Ovary (tissue), 9 donors: Measurements from ENCODE around the gene SLC31A1. TPM values are rescaled to one million over a fixed set of nuclear protein-coding genes. Genes with fewer than 3 reads are reported as not detected.

Experiments used
- DNase-seq, 5 donors: peaks; one replicate each; pipeline ENCODE4 v3.0.0-alpha.2; 2019 to 2020
- H3K27ac ChIP-seq, 2 donors: fragments of 200-600 bp; one replicate each; pipeline versions ENCODE4 v1.5.1 to v1.8.0; 2019 to 2022
- H3K27me3 ChIP-seq: fragments of 200-600 bp; one replicate; pipeline ENCODE4 v1.8.0; 2022
- H3K36me3 ChIP-seq: fragments of 200-600 bp; sonication (generic); one replicate; pipeline ENCODE4 v1.5.1; 2019
- H3K4me1 ChIP-seq: one replicate; pipeline ENCODE4 v1.8.1; 2013; ENCODE audit warnings: mild to moderate bottlenecking, moderate library complexity; ENCODE audit not compliant: insufficient read depth
- H3K4me3 ChIP-seq: fragments of 200-600 bp; sonication (generic); one replicate; pipeline ENCODE4 v1.5.1; 2017
- H3K9me3 ChIP-seq, 2 donors: fragments of 200-600 bp in 1 of 2; sonication (generic) in 1 of 2; one replicate each; pipeline versions ENCODE4 v1.5.1 to v1.8.1; 2013 to 2019; ENCODE audit warnings: mild to moderate bottlenecking in 1 of 2, moderate library complexity in 1 of 2
- EP300 ChIP-seq: sonication (generic); formaldehyde crosslinking; IDR thresholded peaks from one replicate; pipeline ENCODE4 v1.6.1; 2017; ENCODE audit warnings: antibody characterized with exemption
- POLR2A ChIP-seq: fragments of 450-650 bp; IDR thresholded peaks from one replicate; pipeline ENCODE4 v1.6.1; 2017; ENCODE audit warnings: antibody characterized with exemption, mild to moderate bottlenecking, moderate library complexity
- WGBS, 3 donors: extraction: QIAGEN DNeasy Blood & Tissue Kit in 1 of 3; methylation state at CpG; one replicate each; pipeline versions ENCODE4 v1.1.5 to v1.1.7; 2013 to 2017; 5-methylcytosine and 5-hydroxymethylcytosine counted together
- intact Hi-C, 4 donors: fragments of 100-400 bp; cut with DNase I; formaldehyde crosslinking; loops; one replicate each; pipeline versions ENCODE4 v1.11.0 to v1.15.1; 2022 to 2023
- polyA plus RNA-seq, 2 donors: library from polyadenylated mRNA; stranded (reverse); fragments of 200-250 nt in 1 of 2; fragments of 350-450 nt in 1 of 2; fragmentation: Illumina TruSeq in 1 of 2; extraction: RNeasy Lipid Tissue Mini Kit (QIAGEN cat#74804) in 1 of 2; gene quantifications; one replicate each; pipeline ENCODE4 v1.2.3, GENCODE V29; 2013 to 2014
- total RNA-seq, 7 donors: library from RNA; depleted of rRNA in 2 of 7; stranded (reverse); fragments of >200 nt in 2 of 7; fragmentation: NEBNext Ultra II Directional in 3 of 7; extraction: Animal tissue kit (Norgen Biotek cat#: 25700) in 3 of 7; gene quantifications; one replicate each; pipeline versions ENCODE4 v1.1.0 to v1.2.4, GENCODE V29; 2016 to 2023
- TF ChIP-seq, protein P1 (sequence below), 3 donors: fragments of 450-650 bp in 2 of 3; fragments of 200-600 bp in 1 of 3; IDR thresholded peaks; one replicate each; pipeline versions ENCODE4 v1.5.1 to v1.8.0; 2016 to 2022; ENCODE audit warnings: antibody characterized with exemption in 3 of 3, mild to moderate bottlenecking in 1 of 3
- donor health status: DM: no; HTN: no; CAD: no; lungs with moderate emphysema.
- donor health status: DM: no; HTN: no; CAD: no.
- donor health status: Bipolar disorder and iron deficiency.
- donor health status: DM: yes; HTN: yes; CAD: no.
- donor health status: DM: no; HTN: no; CAD: no.
- donor health status: DM: yes; HTN: yes; CAD: no.

Gene SLC31A1
- total and polyA plus RNA-seq, 9 donors, result 5.3 to 24.1 (median 12.5) TPM

- no peak for TF ChIP-seq POLR2A
- TF ChIP-seq, protein P1, sequence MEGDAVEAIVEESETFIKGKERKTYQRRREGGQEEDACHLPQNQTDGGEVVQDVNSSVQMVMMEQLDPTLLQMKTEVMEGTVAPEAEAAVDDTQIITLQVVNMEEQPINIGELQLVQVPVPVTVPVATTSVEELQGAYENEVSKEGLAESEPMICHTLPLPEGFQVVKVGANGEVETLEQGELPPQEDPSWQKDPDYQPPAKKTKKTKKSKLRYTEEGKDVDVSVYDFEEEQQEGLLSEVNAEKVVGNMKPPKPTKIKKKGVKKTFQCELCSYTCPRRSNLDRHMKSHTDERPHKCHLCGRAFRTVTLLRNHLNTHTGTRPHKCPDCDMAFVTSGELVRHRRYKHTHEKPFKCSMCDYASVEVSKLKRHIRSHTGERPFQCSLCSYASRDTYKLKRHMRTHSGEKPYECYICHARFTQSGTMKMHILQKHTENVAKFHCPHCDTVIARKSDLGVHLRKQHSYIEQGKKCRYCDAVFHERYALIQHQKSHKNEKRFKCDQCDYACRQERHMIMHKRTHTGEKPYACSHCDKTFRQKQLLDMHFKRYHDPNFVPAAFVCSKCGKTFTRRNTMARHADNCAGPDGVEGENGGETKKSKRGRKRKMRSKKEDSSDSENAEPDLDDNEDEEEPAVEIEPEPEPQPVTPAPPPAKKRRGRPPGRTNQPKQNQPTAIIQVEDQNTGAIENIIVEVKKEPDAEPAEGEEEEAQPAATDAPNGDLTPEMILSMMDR (IDR thresholded peaks at IDR 0.05), result no peak
Measured at GRCh38 chr9:113254991-113255390, 33.6 kb downstream of the SLC31A1 start.

DNA sequence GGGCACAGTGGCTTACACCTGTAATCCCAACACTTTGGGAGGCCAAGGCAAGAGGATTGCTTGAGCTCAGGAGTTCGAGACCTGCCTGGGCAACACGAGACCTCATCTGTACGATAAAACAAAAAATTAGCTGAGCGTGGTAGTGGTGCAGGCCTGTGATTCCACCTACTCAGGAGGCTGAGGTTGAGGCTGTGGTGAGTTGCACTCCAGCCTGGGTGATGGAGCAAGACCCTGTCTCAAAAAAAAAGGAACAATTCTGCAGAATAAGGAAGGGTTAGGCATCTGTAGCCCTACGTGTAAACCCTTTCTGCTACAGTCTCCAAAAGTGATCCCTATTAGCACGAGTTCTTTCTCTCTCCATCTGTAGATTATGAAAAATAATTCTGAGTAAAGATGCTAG lies 34.1 kb downstream of the SLC31A1 start:
- H3K4me1 ChIP-seq, result no peaks in the 10 kb centered on the region
- TF ChIP-seq EP300, result no peak
- TF ChIP-seq, protein P1 (IDR thresholded peaks at IDR 0.05), result no peak
- no peak for TF ChIP-seq POLR2A
- WGBS, 3 donors, result 85 to 96% (median 95%) methylated on average over 6 of the region's 6 CpGs
- no peaks in the 10 kb centered on the region for H3K9me3 ChIP-seq
- intact Hi-C loops, result no loop called here
- H3K4me3 ChIP-seq, result no peak overlapping the region
- H3K27me3 ChIP-seq, result no peaks in the 10 kb centered on the region
- no peak for DNase-seq
- no peak overlapping the region for H3K27ac ChIP-seq
- H3K36me3 ChIP-seq, result no peaks in the 10 kb centered on the region

More at GRCh38 chr9:113254991-113255390, 33.6 kb downstream of the SLC31A1 start:
- WGBS, 3 donors, result 90 to 100% (median 94%) methylated on average over 1 of the region's 1 CpG
- no peak overlapping the region for H3K27ac ChIP-seq
- H3K36me3 ChIP-seq, result no peaks in the 10 kb centered on the region
- H3K9me3 ChIP-seq, result no peaks in the 10 kb centered on the region
- H3K27me3 ChIP-seq, result no peaks in the 10 kb centered on the region
- H3K4me1 ChIP-seq, result no peaks in the 10 kb centered on the region
- DNase-seq, result no peak
- no peak overlapping the region for H3K4me3 ChIP-seq
- intact Hi-C loops, result no loop called here

DNA sequence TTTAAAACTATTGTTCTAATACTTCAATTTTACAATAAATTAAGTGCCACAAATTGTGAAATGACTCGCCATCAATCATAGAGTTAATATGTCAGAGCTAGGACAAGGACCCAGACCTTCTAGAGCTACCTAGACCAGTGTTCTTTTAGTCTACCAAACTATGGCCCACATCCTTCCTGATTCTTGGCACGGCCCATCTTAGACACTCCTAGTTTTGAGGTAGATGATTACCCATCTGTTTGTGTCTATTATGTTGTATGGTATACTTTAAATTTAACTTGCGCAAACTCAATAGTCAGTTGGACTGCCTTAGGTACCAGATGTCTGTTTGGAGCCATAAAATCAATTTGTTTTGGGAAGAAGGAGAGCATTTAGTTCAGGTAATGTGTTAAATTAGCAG lies 36.5 kb downstream of the SLC31A1 start:
- DNase-seq, result no peak
- WGBS, 3 donors, result 94 to 97% (median 96%) methylated on average over 3 of the region's 3 CpGs
- Histone ChIP-seq H3K4me3 (no peak overlapping the region), H3K9me3 (no peaks in the 10 kb centered on the region), H3K4me1 (no peaks in the 10 kb centered on the region), H3K27ac (no peak overlapping the region), H3K27me3 (no peaks in the 10 kb centered on the region), H3K36me3 (no peaks in the 10 kb centered on the region)
- TF ChIP-seq POLR2A (no peak), EP300 (no peak)
- TF ChIP-seq, protein P1 (IDR thresholded peaks at IDR 0.05), result no peak
- intact Hi-C loops, result no loop called here

GRCh38 chr9:113258282-113258681 lies 36.9 kb downstream of the SLC31A1 start:
- WGBS, 3 donors, result 27 to 58% (median 34%) methylated on average over 1 of the region's 1 CpG
- TF ChIP-seq EP300, result no peak
- TF ChIP-seq, protein P1 (IDR thresholded peaks at IDR 0.05), result no peak
- TF ChIP-seq POLR2A, result no peak
- H3K27ac ChIP-seq, result no peak overlapping the region
- H3K36me3 ChIP-seq, result no peaks in the 10 kb centered on the region
- no peaks in the 10 kb centered on the region for H3K9me3 ChIP-seq
- no peaks in the 10 kb centered on the region for H3K4me1 ChIP-seq
- no peaks in the 10 kb centered on the region for H3K27me3 ChIP-seq
- intact Hi-C loops, result no loop called here
- no peak for DNase-seq
- H3K4me3 ChIP-seq, result no peak overlapping the region
